Measurements from ENCODE around the gene MAP3K21.

DNA sequence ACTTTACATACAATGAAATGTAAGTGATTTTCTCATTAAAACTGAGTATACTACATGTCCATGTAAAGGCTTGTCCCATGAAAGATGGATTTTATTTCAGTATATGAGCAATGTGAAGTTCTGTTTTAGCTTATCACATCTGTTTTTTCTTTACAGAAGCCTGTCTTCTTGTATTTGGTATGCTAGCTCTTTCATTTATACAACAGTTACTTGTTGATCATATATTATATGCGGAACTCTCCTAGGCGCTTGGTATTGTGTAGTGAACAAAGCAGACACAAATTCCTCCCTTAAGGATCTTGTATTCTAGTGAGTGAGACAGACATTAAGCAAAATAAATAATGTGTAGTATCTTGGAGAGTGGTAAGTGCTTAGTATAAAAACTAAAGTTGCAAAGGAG, 10.6 kb downstream of the MAP3K21 start:
- TF ChIP-seq, protein P1, sequence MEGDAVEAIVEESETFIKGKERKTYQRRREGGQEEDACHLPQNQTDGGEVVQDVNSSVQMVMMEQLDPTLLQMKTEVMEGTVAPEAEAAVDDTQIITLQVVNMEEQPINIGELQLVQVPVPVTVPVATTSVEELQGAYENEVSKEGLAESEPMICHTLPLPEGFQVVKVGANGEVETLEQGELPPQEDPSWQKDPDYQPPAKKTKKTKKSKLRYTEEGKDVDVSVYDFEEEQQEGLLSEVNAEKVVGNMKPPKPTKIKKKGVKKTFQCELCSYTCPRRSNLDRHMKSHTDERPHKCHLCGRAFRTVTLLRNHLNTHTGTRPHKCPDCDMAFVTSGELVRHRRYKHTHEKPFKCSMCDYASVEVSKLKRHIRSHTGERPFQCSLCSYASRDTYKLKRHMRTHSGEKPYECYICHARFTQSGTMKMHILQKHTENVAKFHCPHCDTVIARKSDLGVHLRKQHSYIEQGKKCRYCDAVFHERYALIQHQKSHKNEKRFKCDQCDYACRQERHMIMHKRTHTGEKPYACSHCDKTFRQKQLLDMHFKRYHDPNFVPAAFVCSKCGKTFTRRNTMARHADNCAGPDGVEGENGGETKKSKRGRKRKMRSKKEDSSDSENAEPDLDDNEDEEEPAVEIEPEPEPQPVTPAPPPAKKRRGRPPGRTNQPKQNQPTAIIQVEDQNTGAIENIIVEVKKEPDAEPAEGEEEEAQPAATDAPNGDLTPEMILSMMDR (conservative IDR thresholded peaks at IDR 0.05 in 1 of 2, IDR thresholded peaks at IDR 0.05 in 1 of 2; ENCODE audit: low read depth in 1 of 2, low read length in 2 of 2): no peak
- TF ChIP-seq EZH2 (IDR thresholded peaks at IDR 0.05; ENCODE audit: low read length, missing control alignments): no peak

Measured in fibroblast of lung (primary cell).